ENCODE data around the gene SORT1. TPM values are rescaled to one million over a fixed set of nuclear protein-coding genes. Genes with fewer than 3 reads are reported as not detected.

The SORT1 gene
- total and polyA plus RNA-seq, 2 of the 13 experiments (the other 11 are each of a cell fraction or from before 2014, with no cell fraction given) = 32.4 to 93.0 TPM

GRCh38 chr1:109438798-109439297 lies 41.1 kb upstream of the SORT1 start (continued):
- TF ChIP-seq NR2F6 (IDR thresholded peaks at IDR 0.05) (peak; percentile 71; the same call in 1 of the 2 replicates), NR2F6 (CRISPR knock-in tag; IDR thresholded peaks at IDR 0.05) (peak; percentile 37; the same call in 1 of the 2 replicates), ZNF350 (CRISPR knock-in tag; IDR thresholded peaks at IDR 0.05; ENCODE audit: borderline replicate concordance, low read depth) (no peak), DRAP1 (CRISPR knock-in tag; IDR thresholded peaks at IDR 0.05) (no peak), ZNF235 (CRISPR knock-in tag; IDR thresholded peaks at IDR 0.05; ENCODE audit: borderline replicate concordance) (no peak), ZBTB2 (CRISPR knock-in tag; IDR thresholded peaks at IDR 0.05; ENCODE audit: low read depth) (no peak), CEBPZ (IDR thresholded peaks at IDR 0.05; ENCODE audit: low read length) (no peak), MIXL1 (CRISPR knock-in tag; IDR thresholded peaks at IDR 0.05) (0 out of 2 replicates have a peak, but pooled peaks have one; percentile 10), ZNF547 (CRISPR knock-in tag; IDR thresholded peaks at IDR 0.05) (no peak), ZFP62 (CRISPR knock-in tag; IDR thresholded peaks at IDR 0.05) (no peak), ZNF773 (CRISPR knock-in tag; IDR thresholded peaks at IDR 0.05; ENCODE audit: borderline replicate concordance) (no peak), ETV5 (CRISPR knock-in tag; IDR thresholded peaks at IDR 0.05; ENCODE audit: borderline replicate concordance) (no peak; the same call in 1 of the 2 replicates), HHEX (CRISPR knock-in tag; IDR thresholded peaks at IDR 0.05) (no peak), ZNF564 (CRISPR knock-in tag; IDR thresholded peaks at IDR 0.05) (no peak), CEBPB (IDR thresholded peaks at IDR 0.05; ENCODE audit: borderline replicate concordance, low read depth, low read length) (no peak), RBFOX2 (IDR thresholded peaks at IDR 0.05; ENCODE audit: low read depth, low read length) (no peak), BORCS8-MEF2B (CRISPR knock-in tag; IDR thresholded peaks at IDR 0.05) (no peak), IRX3 (CRISPR knock-in tag; IDR thresholded peaks at IDR 0.05; ENCODE audit: borderline replicate concordance, low read depth) (no peak), ZNF644 (CRISPR knock-in tag; IDR thresholded peaks at IDR 0.05; ENCODE audit: low read depth) (peak; percentile 64; the same call in 1 of the 2 replicates), GFI1 (CRISPR knock-in tag; IDR thresholded peaks at IDR 0.05; ENCODE audit: borderline replicate concordance) (no peak), ZNF24 (IDR thresholded peaks at IDR 0.05) (no peak), ZNF432 (CRISPR knock-in tag; IDR thresholded peaks at IDR 0.05; ENCODE audit: borderline replicate concordance) (no peak), ATF2 (CRISPR knock-in tag; IDR thresholded peaks at IDR 0.05) (no peak)
- TF ChIP-seq, protein P1, sequence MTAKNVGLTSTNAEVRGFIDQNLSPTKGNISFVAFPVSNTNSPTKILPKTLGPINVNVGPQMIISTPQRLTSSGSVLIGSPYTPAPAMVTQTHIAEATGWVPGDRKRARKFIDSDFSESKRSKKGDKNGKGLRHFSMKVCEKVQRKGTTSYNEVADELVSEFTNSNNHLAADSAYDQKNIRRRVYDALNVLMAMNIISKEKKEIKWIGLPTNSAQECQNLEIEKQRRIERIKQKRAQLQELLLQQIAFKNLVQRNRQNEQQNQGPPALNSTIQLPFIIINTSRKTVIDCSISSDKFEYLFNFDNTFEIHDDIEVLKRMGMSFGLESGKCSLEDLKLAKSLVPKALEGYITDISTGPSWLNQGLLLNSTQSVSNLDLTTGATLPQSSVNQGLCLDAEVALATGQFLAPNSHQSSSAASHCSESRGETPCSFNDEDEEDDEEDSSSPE (CRISPR knock-in tag; IDR thresholded peaks at IDR 0.05) = no peak
